HG03439 (cell line): ENCODE measurements around the gene PRSS38.
"Not testable (repeated sequence)": the region's sequence is repeated elsewhere in the genome, so short reads cannot be mapped to it uniquely, and the experiment has no call there.

ENCODE experiments used
- ATAC-seq: cut with Tn5 transposase; IDR thresholded peaks from one replicate; pipeline ENCODE4 v1.9.1; 2021; ENCODE audit warnings: mild to moderate bottlenecking, moderate library complexity; ENCODE audit not compliant: unreplicated experiment

Gene PRSS38

DNA sequence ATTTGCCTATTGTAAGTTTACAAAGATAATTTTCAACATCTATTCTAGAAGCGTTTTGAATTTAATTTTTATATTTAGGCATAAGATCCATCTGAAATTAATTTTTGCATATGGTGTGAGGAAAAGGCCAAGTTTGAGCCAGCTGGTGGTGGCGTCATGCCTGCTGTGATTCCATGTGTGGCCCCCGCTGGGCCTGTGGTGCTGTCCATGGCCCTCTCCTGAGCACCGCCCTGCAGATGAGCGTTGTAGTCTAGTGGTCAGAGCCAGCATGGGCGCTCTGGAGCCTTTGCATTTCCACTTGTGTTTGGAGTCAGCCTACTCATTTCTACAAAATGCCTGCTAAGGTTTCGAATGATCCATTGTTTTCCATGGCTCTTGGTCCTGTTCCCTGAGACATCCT, 22.7 kb downstream of the PRSS38 start:
- no peak for ATAC-seq

DNA sequence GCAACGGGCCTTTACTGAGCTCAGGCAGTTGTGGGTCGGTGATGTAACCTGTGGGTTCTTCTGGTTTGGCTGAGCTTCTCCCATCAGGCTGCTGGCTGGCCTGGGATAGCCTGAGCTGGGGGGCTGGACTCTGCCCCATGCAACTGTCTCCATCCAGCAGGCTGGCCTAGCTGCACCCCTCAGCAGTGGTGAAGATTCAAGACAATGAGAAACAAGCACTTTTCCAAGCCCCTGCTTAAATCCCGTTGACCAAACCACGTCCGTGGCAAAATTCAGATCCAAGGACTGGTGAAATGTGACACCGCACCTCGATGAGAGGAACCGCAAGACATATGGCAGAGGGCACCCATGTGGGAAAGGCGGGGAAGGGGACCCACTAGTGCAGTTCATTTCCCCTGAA, 25.6 kb downstream of the PRSS38 start:
- ATAC-seq: no peak

DNA sequence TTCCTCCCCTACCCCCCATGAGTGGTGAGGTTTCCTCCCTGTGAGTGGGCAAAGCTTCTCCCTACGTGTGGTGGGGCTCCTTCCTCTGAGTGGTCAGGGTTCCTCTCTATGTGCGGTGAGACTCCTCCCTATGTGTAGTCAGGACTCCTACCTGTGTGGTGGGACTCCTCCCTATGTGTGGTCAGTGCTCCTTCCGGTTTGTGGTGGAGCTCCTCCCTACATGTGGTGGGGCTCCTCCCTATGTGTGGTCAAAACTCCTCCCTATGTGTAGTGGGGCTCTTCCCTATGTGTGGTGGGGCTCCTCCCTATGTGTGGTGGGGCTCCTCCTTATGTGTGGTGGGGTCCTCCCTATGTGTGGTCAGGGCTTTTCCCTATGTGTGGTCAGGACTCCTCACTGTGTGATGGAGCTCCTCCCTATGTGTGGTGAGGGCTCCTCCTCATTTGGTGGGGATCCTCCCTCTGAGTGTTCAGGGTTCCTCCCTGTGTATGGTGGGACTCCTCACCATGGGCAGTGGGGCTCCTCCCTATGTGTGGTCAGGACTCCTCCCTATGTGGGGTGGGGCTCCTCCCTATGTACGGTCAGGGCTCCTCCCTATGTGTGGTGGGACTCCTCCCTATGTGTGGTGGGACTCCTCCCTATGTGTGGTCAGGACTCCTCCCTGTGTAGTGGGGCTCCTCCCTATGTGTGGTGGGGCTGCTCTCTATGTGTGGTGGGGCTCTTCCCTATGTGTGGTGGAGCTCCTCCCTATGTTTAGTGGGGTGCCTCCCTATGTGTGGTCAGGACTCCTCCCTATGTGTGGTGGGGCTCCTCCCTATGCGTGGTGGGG, 29.1 kb downstream of the PRSS38 start:
- no peak for ATAC-seq

DNA sequence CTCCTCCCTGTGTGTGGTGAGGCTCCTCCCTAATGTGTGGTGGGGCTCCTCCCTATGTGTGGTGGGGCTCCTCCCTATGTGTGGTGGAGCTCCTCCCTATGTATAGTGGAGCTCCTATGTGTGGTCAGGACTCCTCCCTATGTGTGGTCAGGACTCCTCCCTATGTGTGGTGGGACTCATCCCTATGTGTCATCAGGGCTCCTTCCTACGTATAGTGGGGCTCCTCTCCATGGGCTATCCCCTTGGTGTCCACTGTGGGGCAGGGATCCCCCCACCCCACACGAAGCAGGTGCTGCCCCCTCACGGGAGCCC, 29.6 kb downstream of the PRSS38 start:
- ATAC-seq: no peak

DNA sequence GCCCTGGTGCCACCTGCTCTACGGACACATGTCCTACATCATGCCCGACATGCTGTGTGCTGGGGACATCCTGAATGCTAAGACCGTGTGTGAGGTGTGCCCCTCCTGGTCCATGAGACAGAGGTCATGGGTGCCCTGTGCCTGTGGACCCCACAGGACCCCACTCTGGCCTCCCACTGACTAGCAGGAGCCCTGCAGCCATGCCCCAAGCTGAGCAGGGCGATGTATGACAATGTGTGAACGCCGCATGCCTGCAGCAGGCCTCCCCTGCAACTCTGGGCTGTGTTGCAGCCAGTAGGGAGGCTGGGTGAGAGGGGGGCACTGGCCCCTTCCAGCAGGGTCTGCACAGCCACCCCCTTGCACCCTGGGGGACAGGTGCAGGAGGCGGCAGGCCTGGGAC, 30.0 kb downstream of the PRSS38 start:
- no peak for ATAC-seq

DNA sequence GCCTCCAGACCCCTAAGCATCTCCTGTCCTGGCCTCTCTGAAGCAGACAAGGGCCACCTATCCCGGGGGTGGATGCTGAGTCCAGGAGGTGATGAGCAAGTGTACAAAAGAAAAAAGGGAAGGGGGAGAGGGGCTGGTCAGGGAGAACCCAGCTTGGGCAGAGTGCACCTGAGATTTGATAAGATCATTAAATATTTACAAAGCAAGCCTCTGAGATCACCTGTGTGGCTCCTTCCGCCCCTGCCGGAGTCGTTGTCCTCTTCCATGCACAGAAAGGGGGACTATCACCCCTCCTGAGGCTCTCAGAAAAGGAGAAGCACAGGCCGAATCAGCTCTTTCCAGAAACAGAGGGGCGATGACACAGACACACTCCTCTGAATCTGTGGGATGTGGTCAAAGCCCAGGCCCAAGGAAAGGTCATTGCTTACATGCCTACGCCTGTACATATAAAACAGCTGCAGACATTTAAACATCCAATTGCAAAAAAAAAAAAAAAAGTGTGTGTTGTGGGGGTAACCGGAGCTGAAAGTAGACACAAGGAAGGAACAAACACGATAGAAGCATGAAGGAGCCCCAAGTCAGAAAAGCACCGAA, 30.9 kb downstream of the PRSS38 start:
- no peak for ATAC-seq

DNA sequence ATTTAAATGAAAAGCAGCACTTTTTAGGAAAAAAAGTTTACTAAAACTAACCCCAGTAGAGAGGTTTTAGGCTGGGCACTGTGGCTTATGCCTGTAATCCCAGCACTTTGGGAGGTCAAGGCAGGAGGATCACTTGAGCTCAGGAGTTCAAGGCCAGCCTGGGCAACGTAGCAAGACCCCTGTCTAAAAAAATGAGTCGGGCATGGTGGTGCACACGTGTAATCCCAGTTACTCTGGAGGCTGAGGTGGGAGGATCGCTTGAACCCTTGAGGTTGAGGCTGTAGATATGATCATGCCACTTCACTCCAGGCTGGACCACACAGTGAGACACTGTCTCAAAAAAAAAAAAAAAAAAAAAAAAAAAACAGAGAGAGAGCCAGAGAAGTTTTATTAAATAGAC, 31.6 kb downstream of the PRSS38 start:
- not testable (repeated sequence) for ATAC-seq

DNA sequence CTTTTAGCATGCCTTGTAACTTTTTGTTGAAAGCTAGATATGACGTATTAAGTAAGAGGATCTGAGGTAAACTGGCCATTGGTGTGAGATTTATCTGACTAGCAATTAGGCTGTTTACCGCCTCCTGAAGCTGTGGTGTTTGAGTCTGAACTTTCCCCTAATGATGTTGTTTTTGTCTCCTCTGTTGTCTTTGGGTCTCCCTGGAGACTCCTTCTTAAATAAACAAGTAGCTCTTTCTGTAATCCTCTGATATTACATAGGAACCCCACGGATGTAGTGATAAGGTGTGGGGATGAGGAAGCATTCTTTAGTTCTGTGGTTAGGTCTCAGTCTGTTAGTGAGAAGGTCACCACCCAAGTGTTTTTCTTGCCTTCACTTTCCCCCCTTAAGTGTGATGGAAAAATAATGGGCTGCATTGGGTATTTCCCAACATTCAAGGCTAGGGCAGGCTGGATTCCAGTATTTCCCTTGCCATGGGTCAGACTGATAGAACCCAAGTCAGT, 33.0 kb downstream of the PRSS38 start:
- ATAC-seq: no peak

DNA sequence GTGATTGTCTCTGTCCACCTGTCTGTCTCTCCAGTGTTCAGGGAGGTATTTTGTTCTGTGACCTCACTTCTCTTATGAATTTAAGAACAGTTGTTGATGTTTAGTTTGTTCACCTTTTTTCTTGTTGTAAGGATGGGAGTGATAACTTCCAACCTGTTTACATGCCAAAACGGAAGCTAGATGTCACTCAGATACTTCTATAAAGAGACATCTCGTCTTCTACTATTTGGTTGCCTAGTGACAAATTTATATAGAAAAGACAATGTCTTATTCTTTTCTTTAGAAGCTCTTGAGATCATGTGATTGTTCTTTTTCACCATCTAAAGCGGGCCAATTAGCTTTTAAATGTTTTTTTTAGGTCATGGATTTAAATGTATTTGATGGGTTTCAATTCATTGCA, 33.8 kb downstream of the PRSS38 start:
- no peak for ATAC-seq

DNA sequence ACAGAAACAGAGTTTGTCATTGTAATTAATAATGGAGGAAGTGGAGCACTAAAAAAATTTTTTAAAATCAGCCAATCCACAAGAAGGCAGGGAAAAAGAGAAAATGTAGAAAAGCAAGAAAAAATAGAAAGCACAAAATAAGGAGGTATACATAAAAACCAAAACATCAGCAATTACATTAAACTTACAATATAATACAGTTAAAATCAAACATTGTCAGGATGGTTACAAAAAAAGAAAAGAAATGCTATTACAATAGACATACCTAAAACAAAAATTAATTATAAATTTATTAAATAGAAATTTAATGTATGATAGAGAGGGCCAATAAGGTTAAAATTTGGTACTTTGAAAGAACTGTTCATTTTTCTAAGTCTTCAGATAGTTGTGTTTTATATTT, 38.7 kb downstream of the PRSS38 start:
- ATAC-seq: no peak

DNA sequence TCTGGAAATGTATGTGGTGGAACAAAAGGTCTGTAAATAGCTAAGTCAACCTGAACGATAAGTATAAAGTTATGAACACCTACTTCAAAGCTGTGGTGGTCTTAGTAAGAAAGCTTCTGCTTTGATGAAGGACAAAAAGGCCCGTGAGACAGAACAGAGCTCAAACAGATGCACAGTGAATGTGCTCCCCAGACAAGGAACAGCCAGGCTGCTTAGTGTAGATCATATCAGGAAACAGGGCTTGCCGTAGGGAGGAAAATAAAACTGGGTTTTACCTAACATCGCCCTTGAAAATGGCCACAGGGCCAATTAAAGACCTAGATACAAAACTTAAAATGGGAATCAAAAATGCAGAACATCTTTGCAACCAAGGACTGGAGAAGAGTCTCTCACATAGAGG, 40.2 kb downstream of the PRSS38 start:
- ATAC-seq: no peak

DNA sequence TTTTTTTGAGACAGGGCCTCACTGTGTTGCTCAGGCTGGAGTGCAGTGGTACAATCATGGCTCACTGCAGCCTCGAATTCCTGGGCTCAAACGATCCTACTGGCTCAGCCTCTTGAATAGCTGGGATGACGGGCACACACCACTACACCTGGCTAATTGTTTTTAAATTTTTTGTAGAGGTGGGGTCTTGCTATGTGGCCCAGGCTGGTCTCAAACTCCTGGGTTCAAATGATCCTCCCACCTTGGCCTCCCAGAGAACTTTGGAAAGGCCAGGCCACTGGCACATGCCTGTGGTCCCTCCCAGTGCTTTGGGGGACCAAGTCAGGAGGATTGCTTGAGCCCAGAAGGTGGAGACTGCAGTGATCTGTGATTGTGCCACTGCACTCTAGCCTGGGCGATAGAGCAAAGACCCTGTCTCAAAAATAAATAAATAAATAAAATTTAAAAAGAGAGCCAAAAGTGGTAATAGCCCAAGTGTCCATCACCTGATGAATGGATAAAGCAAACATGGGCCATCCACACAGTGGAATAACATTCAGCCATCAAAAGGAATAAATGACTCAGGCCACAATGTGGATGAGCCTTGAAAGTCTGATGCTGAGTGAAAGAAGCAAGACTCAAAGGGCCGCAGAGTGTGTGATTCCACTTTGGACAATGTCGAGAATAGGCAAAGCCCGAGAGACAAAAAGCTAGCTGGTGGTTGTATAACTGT, 40.8 kb downstream of the PRSS38 start:
- no peak for ATAC-seq

DNA sequence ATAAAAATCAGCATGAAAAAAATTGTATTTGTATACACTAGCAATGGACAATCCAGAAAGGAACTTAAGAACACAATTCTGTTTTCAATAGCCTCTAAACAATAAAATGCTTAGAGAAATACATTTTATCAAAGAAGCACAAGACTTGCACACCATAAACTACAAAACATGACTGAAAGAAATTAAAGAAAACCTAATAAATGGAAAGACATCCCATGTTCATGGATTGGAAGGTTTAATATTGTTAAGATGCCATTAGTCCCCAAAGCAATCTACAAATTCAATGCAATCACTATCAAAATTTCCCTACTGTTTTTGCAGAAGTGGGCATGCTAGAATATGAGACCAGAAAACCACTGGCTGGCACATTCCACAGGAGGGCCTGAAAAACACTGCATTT, 49.4 kb downstream of the PRSS38 start:
- ATAC-seq: no peak

DNA sequence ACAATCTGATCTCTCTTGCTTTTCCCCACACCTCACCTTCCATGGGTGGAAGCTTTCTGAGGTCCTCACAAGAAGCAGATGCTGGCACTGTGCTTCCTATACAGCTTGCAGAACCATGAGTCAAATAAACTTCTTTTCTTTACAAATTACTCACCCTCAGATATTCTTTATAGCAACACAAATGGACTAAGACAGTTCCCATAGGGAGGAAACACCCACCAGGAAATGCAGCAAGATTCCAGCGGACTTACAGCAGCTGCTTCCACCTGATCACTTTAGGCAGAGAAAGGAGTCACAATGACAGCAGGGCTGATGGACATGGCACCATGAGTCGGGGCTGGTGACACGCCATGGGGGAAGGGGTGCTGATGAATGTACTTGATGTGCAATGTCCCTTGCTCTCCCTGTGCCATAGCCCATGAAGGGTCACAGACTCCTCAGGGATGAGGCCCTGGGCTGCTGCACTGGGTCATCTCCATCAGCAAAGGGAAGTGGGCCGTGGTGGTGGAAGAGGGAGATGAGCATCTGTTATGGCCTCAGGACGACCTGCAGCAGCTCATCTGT, 53.9 kb downstream of the PRSS38 start:
- ATAC-seq: no peak

DNA sequence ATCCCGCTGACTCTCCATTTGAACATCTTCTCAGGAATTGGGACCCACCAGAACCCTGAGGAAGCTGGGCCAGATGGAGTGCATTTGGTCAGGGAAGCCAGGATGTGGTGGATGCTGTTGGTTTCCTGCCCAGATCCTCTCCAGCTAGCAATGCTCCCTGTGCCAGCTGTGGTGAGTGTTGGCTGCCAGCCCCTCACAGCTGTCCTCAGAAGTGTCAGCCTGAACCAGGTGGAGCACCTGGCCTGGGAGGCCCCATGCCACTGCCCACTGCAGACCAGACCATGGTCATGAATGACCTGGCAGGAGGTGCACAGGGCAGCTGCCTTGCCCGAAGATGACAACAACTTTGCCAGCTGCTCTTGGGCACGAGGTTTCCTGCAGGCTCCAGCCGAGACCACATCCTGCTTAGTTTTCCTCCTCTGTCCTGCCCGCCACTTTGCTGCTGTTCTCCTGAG, 54.4 kb downstream of the PRSS38 start:
- ATAC-seq: no peak

DNA sequence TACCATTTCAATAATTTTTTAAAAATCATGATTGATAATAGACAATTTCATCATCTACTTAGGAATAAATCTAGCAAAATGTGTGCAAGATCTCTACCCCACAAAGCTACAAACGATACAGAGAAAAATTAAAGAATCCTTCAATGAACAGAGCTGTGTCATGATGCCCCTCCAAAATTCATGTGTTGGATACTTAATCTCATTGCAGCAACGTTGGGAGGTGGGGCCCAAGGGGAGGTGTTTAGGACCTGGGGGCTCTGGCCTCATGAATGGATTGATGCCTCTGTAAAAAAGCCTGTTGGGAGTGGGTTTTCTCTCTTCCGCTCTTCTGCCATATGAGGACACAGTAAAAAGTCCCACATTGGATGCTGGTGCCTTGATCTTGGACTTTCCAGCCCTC, 54.9 kb downstream of the PRSS38 start:
- ATAC-seq: no peak

DNA sequence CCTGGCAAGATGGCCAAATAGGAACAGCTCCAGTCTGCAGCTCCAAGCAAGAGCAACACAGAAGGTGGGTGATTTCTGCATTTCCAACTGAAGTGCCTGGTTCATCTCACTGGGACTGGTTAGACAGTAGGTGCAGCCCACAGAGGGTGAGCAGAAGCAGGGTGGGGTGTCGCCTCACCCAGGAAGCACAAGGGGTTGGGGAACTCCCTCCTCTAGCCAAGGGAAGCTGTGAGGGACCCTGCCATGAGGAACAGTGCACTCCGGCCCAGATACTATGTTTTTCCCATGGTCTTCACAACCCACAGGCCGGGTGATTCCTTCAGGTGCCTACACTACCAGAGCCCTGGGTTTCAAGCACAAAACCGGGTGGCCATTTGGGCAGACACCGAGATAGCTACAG, 56.4 kb downstream of the PRSS38 start:
- not testable (repeated sequence) for ATAC-seq

DNA sequence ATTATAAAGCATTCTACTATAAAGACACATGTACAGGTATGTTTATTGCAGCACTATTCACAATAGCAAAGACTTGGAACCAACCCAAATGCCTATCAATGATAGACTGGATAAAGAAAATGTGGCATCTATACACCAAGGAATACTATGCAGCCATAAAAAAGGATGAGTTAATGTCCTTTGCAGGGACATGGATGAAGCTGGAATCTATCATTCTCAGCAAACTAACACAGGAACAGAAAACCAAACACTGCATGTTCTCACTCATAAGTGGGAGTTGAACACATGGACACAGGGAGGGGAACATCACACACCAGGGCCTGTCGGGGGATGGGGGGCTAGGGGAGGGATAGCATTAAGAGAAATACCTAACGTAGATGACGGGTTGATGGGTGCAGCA, 62.3 kb downstream of the PRSS38 start:
- not testable (repeated sequence) for ATAC-seq

DNA sequence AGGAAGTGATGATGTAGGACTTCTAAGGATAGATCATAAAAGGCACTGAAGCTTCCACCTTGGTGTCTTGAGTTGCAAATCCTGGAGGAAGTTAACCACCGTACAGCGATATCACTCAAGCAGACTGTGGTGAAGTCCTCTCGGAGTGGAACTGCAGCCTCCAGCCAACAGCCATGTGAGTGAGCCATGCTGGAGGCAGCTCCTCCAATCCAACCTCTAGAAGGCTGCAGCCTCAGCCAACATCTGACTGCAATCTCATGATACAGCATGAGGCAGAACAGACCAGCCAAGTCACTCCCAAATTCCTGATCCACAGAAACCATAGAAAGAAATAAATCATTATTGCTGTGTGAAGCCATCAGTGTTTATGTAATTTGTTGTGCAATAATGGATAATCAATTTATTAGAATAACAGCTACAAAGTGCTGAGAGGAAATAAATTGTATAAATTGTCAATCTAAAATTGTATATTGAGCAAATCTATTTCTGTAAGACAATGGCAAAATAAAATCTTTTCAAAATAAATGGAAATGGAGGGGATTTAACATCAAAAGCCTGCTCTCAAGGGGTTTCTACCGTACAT, 65.0 kb downstream of the PRSS38 start:
- ATAC-seq: no peak

DNA sequence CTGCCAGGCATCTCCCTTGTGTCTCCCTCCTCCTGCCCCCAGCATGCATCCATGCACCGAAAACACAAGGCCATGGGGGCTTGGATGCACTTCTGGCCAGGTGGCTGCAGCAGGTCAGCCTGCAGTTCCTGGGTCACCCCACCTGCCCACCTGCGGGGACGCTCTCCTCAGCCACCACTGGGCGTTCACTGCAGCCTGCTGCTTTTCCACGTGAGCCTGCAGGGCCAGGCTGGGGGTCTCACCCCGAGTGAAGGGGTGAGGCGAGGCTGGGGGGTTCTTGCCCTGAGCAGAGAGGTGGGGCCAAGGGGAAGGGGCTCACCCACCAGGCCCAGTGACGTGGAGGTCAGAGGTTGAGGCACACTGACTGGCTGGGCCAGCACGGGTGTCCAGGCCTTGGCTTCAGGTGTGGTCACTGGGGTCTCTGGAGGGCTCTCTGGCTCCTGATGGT, 67.6 kb downstream of the PRSS38 start:
- ATAC-seq: no peak

DNA sequence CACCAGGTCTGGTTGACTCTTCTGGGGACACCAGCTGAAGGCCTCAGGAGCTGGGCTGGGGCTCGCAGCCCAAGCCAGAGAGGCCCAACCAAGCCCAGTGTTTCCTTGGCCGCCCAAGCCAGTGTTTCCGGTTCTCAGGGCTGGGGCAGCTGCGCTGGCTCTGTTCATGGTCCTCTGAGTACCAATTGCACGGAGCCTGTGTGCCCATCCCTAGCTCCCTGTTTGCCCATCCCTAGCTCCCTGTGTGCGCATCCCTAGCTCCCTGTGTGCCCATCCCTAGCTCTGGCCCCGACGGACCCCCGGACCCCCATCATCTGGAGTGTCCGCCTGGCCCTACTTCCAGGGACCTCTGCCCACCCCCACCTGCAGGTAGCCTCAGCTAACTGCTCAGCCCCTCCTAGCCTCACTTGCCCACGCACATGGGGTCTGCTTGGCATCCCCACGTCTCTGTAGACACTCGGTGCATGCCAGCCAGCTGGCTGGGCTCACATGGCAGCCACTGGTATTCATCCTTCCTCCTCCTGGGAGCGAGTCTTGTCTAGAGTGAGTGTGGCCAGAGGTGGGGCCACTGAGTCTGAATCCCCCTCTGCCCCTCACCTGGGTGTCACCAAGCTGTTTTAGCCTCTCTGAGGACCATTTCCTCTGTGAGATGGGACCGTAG, 68.3 kb downstream of the PRSS38 start:
- ATAC-seq: no peak
